GM21576 (cell line): ENCODE data around the gene SPTLC1.

ENCODE experiments used
- ATAC-seq: cut with Tn5 transposase; IDR thresholded peaks from one replicate; pipeline ENCODE4 v1.9.1; 2021; ENCODE audit warnings: mild to moderate bottlenecking, moderate library complexity; ENCODE audit not compliant: unreplicated experiment

SPTLC1 gene

GRCh38 chr9:91992461-91993041 lies 122.7 kb downstream of the SPTLC1 start:
- no peak for ATAC-seq

- ATAC-seq, result no peak
Observed at GRCh38 chr9:91991721-91992341, 123.4 kb downstream of the SPTLC1 start.

DNA sequence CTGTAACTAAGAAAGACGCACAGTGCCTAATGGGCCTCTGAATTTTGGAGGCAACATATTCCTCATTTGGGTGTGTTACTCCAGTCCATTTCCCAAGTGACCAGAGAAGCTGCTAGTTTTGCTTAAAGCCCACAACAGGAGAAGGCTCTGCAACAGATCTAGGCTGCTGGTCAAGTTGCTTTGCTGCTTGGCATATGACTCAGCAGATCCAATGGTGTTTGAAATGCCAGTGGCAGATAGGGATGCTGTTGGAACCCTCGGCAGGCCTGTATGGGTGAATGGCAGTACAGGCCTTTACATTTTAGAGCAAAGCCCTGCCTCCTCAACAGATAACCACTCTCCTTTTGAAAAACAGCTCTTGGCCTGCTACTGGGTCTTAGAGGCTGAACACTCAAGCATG lies 129.0 kb downstream of the SPTLC1 start:
- no peak for ATAC-seq

- ATAC-seq, result no peak
Observed at GRCh38 chr9:91985692-91986091, 129.5 kb downstream of the SPTLC1 start.
